ENCODE results near the gene HK3.
A peak's percentile ranks its signal among the peaks of the same experiment; 100 is the strongest.

Gene HK3

GRCh38 chr5:176899296-176899891 is at the start of gene HK3:
Gene HK3 (minus strand): TSS chr5:176899346. CDS start chr5:176896159, 3,187 bp downstream.
- no peak for DNase-seq

GRCh38 chr5:176948458-176948857 is 49.3 kb upstream of the HK3 start:
- no peak for DNase-seq

- no peak for DNase-seq
Observed at GRCh38 chr5:176947847-176948246, 48.7 kb upstream of the HK3 start.

GRCh38 chr5:176944268-176944667 is 45.1 kb upstream of the HK3 start:
- no peak for DNase-seq

DNA sequence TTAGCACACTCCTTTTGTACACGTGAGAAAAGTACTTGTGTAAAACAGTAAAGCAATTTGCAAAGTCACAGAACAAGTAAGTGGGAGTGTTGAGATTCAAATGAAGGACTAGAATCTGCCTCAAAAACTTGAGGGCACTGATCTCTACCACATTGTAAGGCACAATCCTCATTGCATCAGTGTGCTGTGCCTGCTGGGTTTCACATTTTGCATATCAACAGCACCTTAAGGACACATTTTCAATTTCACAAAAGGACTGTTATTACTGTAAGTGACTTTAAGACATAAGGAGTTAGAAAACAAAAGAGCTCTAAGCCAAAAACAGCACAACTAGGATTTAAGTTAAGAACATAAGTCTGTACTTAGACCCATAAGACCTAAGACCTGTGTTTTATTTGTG is 44.7 kb upstream of the HK3 start:
- DNase-seq, result no peak

GRCh38 chr5:176941951-176942350 is 42.8 kb upstream of the HK3 start:
- DNase-seq, result no peak

GRCh38 chr5:176938472-176938871 is 39.3 kb upstream of the HK3 start:
- no peak for DNase-seq

GRCh38 chr5:176935017-176935416 is 35.9 kb upstream of the HK3 start:
- no peak for DNase-seq

- DNase-seq, result no peak
Observed at GRCh38 chr5:176934309-176934930, 35.3 kb upstream of the HK3 start.

DNA sequence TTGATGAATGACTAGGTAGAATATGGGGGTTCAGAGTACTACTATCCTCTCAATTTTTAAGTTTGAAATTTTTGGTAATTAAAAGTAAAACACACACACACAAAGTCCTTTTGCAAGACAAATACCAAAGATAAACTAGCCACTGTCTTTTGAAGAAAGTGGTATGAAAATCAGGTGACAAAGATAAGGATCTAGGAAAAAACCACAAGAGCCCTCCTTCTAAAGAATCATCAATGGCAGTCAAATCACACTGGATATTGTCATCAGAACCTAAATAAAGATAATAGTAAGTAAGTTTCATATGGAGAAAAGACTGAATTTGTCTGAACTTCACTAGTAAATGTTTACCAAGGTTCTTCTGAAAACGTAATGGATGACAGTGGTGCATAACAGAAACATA is 30.5 kb upstream of the HK3 start:
- DNase-seq, result no peak

DNA sequence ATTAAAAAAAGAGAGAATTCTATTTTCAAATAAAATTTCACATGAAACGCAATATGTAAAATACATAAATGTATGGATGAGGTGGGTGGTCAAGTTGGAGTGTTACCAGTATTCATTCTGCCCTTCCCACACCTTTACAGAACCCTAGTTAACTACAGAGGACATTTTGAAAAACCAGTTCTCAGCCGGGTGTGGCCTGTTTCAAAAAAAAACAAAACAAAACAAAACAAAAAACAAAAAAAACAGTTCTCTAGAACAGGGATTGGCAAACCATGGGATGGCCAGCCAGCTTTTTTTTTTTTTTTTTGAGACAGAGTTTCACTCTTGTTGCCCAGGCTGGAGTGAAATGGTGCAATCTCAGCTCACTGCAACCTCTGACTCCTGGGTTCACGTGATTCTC is 28.4 kb upstream of the HK3 start:
- DNase-seq, result no peak

GRCh38 chr5:176922817-176923216 is 23.7 kb upstream of the HK3 start:
- no peak for DNase-seq

DNA sequence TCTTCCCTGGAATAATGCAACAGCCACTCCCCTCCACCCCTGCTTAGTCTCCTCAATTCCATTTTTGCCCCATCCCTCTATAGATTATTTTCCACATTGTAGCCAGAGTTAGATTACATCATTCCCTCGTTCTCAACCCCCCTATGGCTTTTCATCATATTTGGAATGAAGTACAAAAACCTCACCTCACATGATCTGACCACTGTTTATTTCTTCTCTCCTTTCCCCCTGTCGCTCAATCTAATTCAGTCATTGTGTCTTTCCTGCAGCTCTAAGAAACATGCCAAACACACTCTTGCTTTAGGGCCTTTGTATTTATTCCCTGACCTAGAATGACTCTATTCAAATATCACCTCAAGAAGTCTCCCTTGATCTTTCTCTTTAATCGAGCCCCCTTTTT is 22.6 kb upstream of the HK3 start:
- DNase-seq, result no peak

- DNase-seq, result no peak
Observed at GRCh38 chr5:176918613-176919012, 19.5 kb upstream of the HK3 start.

GRCh38 chr5:176916337-176916736 is 17.2 kb upstream of the HK3 start:
- DNase-seq, result no peak

- DNase-seq, result peak; percentile 11
Observed at GRCh38 chr5:176915906-176916305, 16.8 kb upstream of the HK3 start.

DNA sequence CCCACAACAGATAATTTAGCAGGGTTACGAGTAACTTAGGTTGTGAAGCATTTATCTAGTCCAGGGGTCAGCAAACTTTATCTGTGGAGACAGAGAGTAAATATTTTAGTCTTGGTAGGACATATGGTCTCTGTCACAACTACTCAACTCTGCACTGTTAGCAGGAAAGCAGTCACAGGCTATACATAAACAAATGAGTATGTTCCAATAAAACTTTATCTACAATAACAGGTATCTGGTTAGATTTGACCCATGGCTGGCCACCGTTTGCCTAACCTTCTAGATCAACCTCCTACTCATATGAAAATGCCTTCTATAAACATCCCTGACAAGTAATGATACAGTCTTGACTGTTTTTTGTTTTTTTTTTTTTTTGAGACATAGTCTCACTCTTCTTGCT is 13.0 kb upstream of the HK3 start:
- DNase-seq, result no peak

- DNase-seq, result no peak
Observed at GRCh38 chr5:176908675-176909368, 9.7 kb upstream of the HK3 start.

DNA sequence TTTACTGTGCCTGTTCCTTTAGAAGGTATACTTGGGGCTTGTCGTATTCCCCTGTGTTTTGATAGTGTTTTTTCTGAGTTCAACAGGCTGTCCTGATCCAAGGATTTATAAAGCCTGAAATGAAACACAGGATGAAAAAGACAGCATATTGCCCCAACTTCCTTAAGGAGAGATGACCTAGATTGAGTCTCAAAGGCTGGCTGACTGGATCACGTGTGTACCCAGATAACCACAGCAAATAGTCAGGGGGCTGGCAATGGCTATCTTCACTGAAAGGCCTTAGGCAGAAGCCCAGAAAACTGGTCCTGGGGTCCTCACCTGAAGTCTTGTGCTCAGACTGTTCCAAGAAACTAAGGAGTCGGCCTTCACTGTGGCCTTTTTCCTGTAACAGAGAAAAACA is 7.7 kb upstream of the HK3 start:
- no peak for DNase-seq

DNA sequence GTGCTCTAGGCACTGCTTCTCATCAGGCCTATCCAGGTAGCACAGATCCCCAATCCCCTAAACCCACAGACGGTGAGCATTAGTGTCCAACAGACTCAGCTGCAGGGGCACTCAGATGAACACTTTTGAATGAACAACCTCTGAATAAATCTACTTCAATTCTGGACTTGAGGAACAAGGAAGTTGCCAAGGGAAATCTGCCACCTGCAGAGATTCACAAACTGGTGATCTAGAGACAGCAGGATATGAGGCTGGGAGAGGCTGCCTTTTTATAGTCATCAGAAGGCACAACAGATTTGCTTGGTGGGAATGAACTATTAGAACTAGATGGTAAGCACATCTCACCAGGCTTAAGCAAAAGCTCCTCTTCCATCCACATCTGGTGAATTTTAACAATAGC is 7.0 kb upstream of the HK3 start:
- DNase-seq, result no peak

DNA sequence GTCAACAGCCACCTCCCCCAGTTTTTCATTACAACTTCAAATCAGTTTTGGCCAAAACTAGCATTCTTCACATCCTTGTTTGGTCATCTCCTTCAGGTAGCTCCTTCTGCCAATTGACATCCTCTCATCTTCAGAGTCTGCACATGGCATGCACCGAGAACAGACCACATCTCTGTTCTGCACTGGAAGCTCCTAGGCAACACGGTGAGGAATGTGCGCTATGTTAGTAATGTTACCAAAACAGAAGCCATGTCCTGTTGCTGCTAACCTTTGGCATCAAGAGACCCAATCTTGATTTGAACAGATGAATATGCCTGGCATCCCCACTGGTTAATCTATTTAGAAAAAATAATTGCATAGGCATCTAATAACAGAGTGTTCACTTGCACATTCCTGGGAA is 5.1 kb upstream of the HK3 start:
- no peak for DNase-seq

- no peak for DNase-seq
Observed at GRCh38 chr5:176902911-176903664, 3.9 kb upstream of the HK3 start.

GRCh38 chr5:176902102-176902814 is 3.1 kb upstream of the HK3 start:
- DNase-seq, result no peak
